H1 (cell line): ENCODE measurements around the gene SYF2. TPM values are rescaled to one million over a fixed set of nuclear protein-coding genes. Genes with fewer than 3 reads are reported as not detected.
"Not testable (repeated sequence)": the region's sequence is repeated elsewhere in the genome, so short reads cannot be mapped to it uniquely, and the experiment has no call there.

Source experiments
- CTCF ChIA-PET: fragments of 300-600 bp; sonication (Branson Sonifier 250); formaldehyde crosslinking; loops from one replicate; lab custom pipeline; 2021; ENCODE audit not compliant: partially characterized antibody; lab: Charles Lee
- POLR2A ChIA-PET: fragments of 300-600 bp; sonication (Branson Sonifier 250); formaldehyde crosslinking; loops from one replicate; lab custom pipeline; 2021; ENCODE audit warnings: inconsistent platforms; ENCODE audit not compliant: partially characterized antibody; lab: Charles Lee
- DNase-seq, 2 experiments: peaks; one replicate each; pipeline versions ENCODE4 v3.0.0 to v3.0.0-alpha.2; 2010 to 2022; ENCODE audit warnings: low spot score in 2 of 2, low read depth in 1 of 2, mixed read lengths in 1 of 2
- FAIRE-seq: peaks from 2 replicates; lab custom pipeline; 2011; peaks lifted over from hg19 to GRCh38; lab: Jason Lieb, UNC
- H2AFZ ChIP-seq: 2 replicates; pipeline ENCODE4 v1.8.1; 2012; ENCODE audit warnings: low read length, inconsistent platforms
- H2AK5ac ChIP-seq: 2 replicates; pipeline ENCODE4 v1.6.1; 2013; ENCODE audit warnings: low read depth, low read length
- H2BK120ac ChIP-seq: replicated peaks from 2 replicates; pipeline ENCODE3; 2013; ENCODE audit warnings: low read depth, low read length, inconsistent platforms
- H2BK12ac ChIP-seq: 2 replicates; pipeline ENCODE4 v1.6.1; 2013; ENCODE audit warnings: low read depth, low read length
- H2BK15ac ChIP-seq: 2 replicates; pipeline ENCODE4 v1.6.1; 2013; ENCODE audit warnings: low read length
- H2BK20ac ChIP-seq: 2 replicates; pipeline ENCODE4 v1.6.1; 2013; ENCODE audit warnings: low read length
- H2BK5ac ChIP-seq: 2 replicates; pipeline ENCODE4 v1.6.1; 2013; ENCODE audit warnings: low read depth, low read length
- H3K14ac ChIP-seq: 2 replicates; pipeline ENCODE4 v1.6.1; 2013; ENCODE audit warnings: inconsistent platforms; ENCODE audit not compliant: insufficient read length
- H3K18ac ChIP-seq: 2 replicates; pipeline ENCODE4 v1.6.1; 2013; ENCODE audit warnings: low read length; ENCODE audit errors: extremely low read depth
- H3K23ac ChIP-seq: 2 replicates; pipeline ENCODE4 v1.6.1; 2013; ENCODE audit warnings: inconsistent platforms; ENCODE audit not compliant: insufficient read length
- H3K23me2 ChIP-seq: 2 replicates; pipeline ENCODE4 v1.6.1; 2013; ENCODE audit warnings: low read depth, low read length
- H3K27ac ChIP-seq: 2 replicates; pipeline ENCODE4 v1.6.1; 2011; ENCODE audit warnings: low read depth, low read length, inconsistent platforms
- H3K27me3 ChIP-seq, 4 experiments: replicated peaks in 1 of 4; 1 replicate in 1 of 4; 2 replicates in 3 of 4; pipeline versions ENCODE4 v1.6.1 to v1.8.1; 2011 to 2013; ENCODE audit warnings: low read length in 3 of 4, mild to moderate bottlenecking in 3 of 4, inconsistent platforms in 2 of 4, mixed read lengths in 2 of 4, moderate library complexity in 1 of 4; ENCODE audit not compliant: control insufficient read depth in 3 of 4, insufficient read depth in 3 of 4; ENCODE audit errors: extremely low read depth in 1 of 4
- H3K36me3 ChIP-seq, 4 experiments: 2 replicates each; pipeline versions ENCODE4 v1.6.1 to v1.8.1; 2011 to 2013; ENCODE audit warnings: mild to moderate bottlenecking in 4 of 4, low read length in 3 of 4, moderate library complexity in 2 of 4, control low read depth in 1 of 4, inconsistent platforms in 1 of 4; ENCODE audit not compliant: insufficient read depth in 4 of 4, control insufficient read depth in 2 of 4
- H3K4ac ChIP-seq: replicated peaks from 2 replicates; pipeline ENCODE3; 2013; ENCODE audit warnings: low read length, low read depth, mixed read lengths, inconsistent platforms; ENCODE audit not compliant: insufficient read length
- H3K4me1 ChIP-seq, 4 experiments: replicated peaks in 1 of 4; 1 replicate in 1 of 4; 2 replicates in 3 of 4; pipeline versions ENCODE4 v1.6.1 to v1.8.1; 2011 to 2013; ENCODE audit warnings: low read length in 3 of 4, inconsistent platforms in 2 of 4, mixed read lengths in 1 of 4; ENCODE audit not compliant: insufficient read depth in 4 of 4, control insufficient read depth in 3 of 4
- H3K4me2 ChIP-seq, 2 experiments: 2 replicates each; pipeline versions ENCODE4 v1.6.1 to v1.8.1; 2011 to 2013; ENCODE audit warnings: low read depth in 2 of 2, low read length in 2 of 2, control low read depth in 1 of 2, inconsistent platforms in 1 of 2, mild to moderate bottlenecking in 1 of 2; ENCODE audit not compliant: insufficient read depth in 1 of 2
- H3K4me3 ChIP-seq, 4 experiments: fragments of 200-600, 300-600 bp in 1 of 4; sonication (generic), shearing (Covaris generic), sonication (Bioruptor Twin) in 1 of 4; 2 replicates each; pipeline versions ENCODE4 v1.5.1 to v1.8.1; 2011 to 2016; ENCODE audit warnings: low read length in 4 of 4, low read depth in 3 of 4, control low read depth in 2 of 4, inconsistent platforms in 2 of 4, mild to moderate bottlenecking in 2 of 4, mixed read lengths in 1 of 4, moderate library complexity in 1 of 4; ENCODE audit not compliant: insufficient read depth in 2 of 4; ENCODE audit errors: extremely low read depth in 1 of 4
- H3K56ac ChIP-seq: replicated peaks from 2 replicates; pipeline ENCODE3; 2013; ENCODE audit warnings: low read depth, mild to moderate bottlenecking, mixed read lengths, low read length, inconsistent platforms; ENCODE audit not compliant: insufficient read length
- H3K79me1 ChIP-seq: 2 replicates; pipeline ENCODE4 v1.6.1; 2013; ENCODE audit warnings: low read depth, low read length, control low read depth
- H3K79me2 ChIP-seq, 2 experiments: 2 replicates each; pipeline versions ENCODE4 v1.6.1 to v1.8.1; 2012 to 2013; ENCODE audit warnings: low read length in 2 of 2, mild to moderate bottlenecking in 2 of 2, inconsistent platforms in 1 of 2; ENCODE audit not compliant: insufficient read depth in 2 of 2, control insufficient read depth in 1 of 2
- H3K9ac ChIP-seq, 4 experiments: replicated peaks in 1 of 4; 1 replicate in 1 of 4; 2 replicates in 3 of 4; pipeline versions ENCODE4 v1.6.1 to v1.8.1; 2011 to 2013; ENCODE audit warnings: low read depth in 3 of 4, low read length in 3 of 4, control low read depth in 2 of 4, mild to moderate bottlenecking in 2 of 4, moderate library complexity in 2 of 4, inconsistent platforms in 1 of 4; ENCODE audit errors: extremely low read depth in 1 of 4
- H3K9me3 ChIP-seq, 2 experiments: 2 replicates each; pipeline versions ENCODE4 v1.6.1 to v1.8.1; 2012 to 2013; ENCODE audit warnings: mild to moderate bottlenecking in 2 of 2, moderate library complexity in 2 of 2, control low read depth in 1 of 2, inconsistent platforms in 1 of 2, low read depth in 1 of 2, low read length in 1 of 2, mixed read lengths in 1 of 2; ENCODE audit not compliant: insufficient read depth in 2 of 2
- H4K20me1 ChIP-seq, 2 experiments: replicated peaks in 1 of 2; 2 replicates each; pipeline versions ENCODE3 to v1.8.1; 2011 to 2013; ENCODE audit warnings: inconsistent platforms in 2 of 2, low read length in 2 of 2, mild to moderate bottlenecking in 1 of 2; ENCODE audit not compliant: insufficient read depth in 2 of 2, control insufficient read depth in 1 of 2
- H4K5ac ChIP-seq: 2 replicates; pipeline ENCODE4 v1.6.1; 2013; ENCODE audit warnings: low read length, low read depth, mixed read lengths, inconsistent platforms; ENCODE audit not compliant: insufficient read length
- H4K8ac ChIP-seq: 2 replicates; pipeline ENCODE4 v1.8.0; 2013; ENCODE audit warnings: mild to moderate bottlenecking, moderate library complexity, low read length, inconsistent platforms; ENCODE audit not compliant: insufficient read depth; ENCODE audit errors: extremely low read depth
- H4K91ac ChIP-seq: replicated peaks from 2 replicates; pipeline ENCODE3; 2013; ENCODE audit warnings: low read length, mixed read lengths, inconsistent platforms; ENCODE audit not compliant: insufficient read length
- WGBS, 2 experiments: shearing (Covaris generic) in 1 of 2; methylation state at CpG; one replicate each; pipeline versions ENCODE4 v1.1.6 to v1.1.7; 2013 to 2015; ENCODE audit warnings: low lambda C conversion rate in 2 of 2, mixed read lengths in 2 of 2, inconsistent platforms in 1 of 2, low coverage in 1 of 2, missing lambda C conversion rate in 1 of 2; ENCODE audit not compliant: insufficient replicate concordance in 2 of 2, insufficient coverage in 1 of 2, insufficient read length in 1 of 2; ENCODE audit errors: extremely low coverage in 1 of 2, missing lambda C conversion rate in 1 of 2; 5-methylcytosine and 5-hydroxymethylcytosine counted together
- polyA plus RNA-seq, 7 experiments: library from polyadenylated mRNA; depleted of rRNA in 3 of 7; stranded (reverse) in 5 of 7; unstranded in 2 of 7; fragments of >200 nt in 5 of 7; fragments of 200-250 nt in 2 of 7; gene quantifications; 1 replicate in 5 of 7; 2 replicates in 1 of 7; 4 replicates in 1 of 7; pipeline versions ENCODE4 v1.2.1 to v1.2.3, GENCODE V29; 2011 to 2013; ENCODE audit warnings: missing spikeins in 2 of 7, mixed read lengths in 2 of 7
- total RNA-seq: library from RNA; stranded (reverse); fragmentation: NEBNext Ultra II Directional; extraction: Animal tissue kit (Norgen Biotek cat#: 25700); gene quantifications from 2 replicates; pipeline ENCODE4 v1.2.1, GENCODE V29; 2021

SYF2 gene
- total and polyA plus RNA-seq, 2 of the 8 experiments (the other 6 are each of a cell fraction or from before 2014, with no cell fraction given): 7.5 to 33.0 TPM

DNA sequence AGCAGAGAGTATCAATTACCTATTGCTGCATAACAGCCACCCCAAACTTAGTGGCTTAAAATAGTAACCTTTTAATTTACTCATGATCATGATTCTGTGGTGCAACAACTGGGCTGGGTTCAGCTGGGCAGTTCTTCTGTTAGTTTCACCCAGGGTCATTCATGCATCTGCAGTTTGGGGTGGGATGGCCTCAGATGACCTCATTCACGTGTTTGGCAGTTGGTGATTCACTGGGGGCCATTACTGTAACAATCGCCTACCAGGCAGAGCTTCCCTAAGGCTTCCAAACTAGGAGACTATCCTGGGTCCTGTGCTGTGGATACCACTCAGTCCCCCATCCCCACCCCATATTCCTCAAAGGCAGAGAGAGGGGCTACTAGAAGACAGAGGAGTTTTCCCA is 46.1 kb upstream of the SYF2 start:
- DNase-seq, H3K4me2 ChIP-seq, H3K14ac ChIP-seq, H3K4ac ChIP-seq, H3K9ac ChIP-seq, H4K8ac ChIP-seq, H2AFZ ChIP-seq, H3K9me3 ChIP-seq, H3K18ac ChIP-seq, POLR2A ChIA-PET, H2AK5ac ChIP-seq, H3K23ac ChIP-seq, H3K27me3 ChIP-seq, H4K20me1 ChIP-seq, H2BK20ac ChIP-seq, H3K79me2 ChIP-seq, H3K36me3 ChIP-seq, H2BK5ac ChIP-seq, H3K4me3 ChIP-seq, H4K5ac ChIP-seq, H2BK12ac ChIP-seq, H3K79me1 ChIP-seq, H4K91ac ChIP-seq, H2BK15ac ChIP-seq, H3K27ac ChIP-seq, H3K23me2 ChIP-seq, H3K56ac ChIP-seq, H2BK120ac ChIP-seq, H3K4me1 ChIP-seq: not testable (repeated sequence)
- peak; percentile 69 for FAIRE-seq
- 78% methylated on average over 2 of the region's 2 CpGs; no CpG with 5 or more reads in 1 of the 2 experiments for WGBS, 2 experiments
- CTCF ChIA-PET: interaction anchor here (0.8 kb wide), 1 partner anchor 11 kb away, joined by 3 read pairs; no protein-coding TSS in a partner anchor

DNA sequence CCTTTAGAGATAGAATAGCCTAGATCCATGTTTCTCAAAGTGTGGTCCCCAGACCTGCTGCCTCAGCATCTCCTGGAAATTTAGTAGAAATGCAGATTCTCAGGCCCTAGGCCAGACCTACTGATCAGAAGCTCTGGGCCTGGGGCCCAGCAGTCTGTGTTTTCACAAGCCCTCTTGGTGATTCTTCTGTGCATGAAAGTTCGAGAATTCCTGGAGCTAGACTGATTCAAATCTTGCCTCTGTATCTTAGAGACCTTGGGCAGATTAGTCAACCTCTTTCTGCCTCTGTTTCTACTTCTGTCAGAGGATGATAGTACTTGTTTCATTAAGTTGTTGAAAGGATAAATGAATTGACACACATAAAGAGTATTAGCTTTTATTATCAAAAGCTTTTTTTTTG is 45.0 kb upstream of the SYF2 start:
- H3K4ac ChIP-seq, DNase-seq, H2BK5ac ChIP-seq, H3K23ac ChIP-seq, H3K4me3 ChIP-seq, H3K79me2 ChIP-seq, H3K4me1 ChIP-seq, H3K18ac ChIP-seq, H3K27me3 ChIP-seq, H4K5ac ChIP-seq, H3K23me2 ChIP-seq, H2BK12ac ChIP-seq, H3K79me1 ChIP-seq, H3K36me3 ChIP-seq, H3K56ac ChIP-seq, H3K27ac ChIP-seq, H4K8ac ChIP-seq, H2BK15ac ChIP-seq, H4K20me1 ChIP-seq, H2AK5ac ChIP-seq, H2BK120ac ChIP-seq, H2AFZ ChIP-seq, H3K9ac ChIP-seq, H4K91ac ChIP-seq, CTCF ChIA-PET, H3K14ac ChIP-seq, H3K4me2 ChIP-seq, H3K9me3 ChIP-seq, H2BK20ac ChIP-seq: not testable (repeated sequence)
- peak; percentile 81 for FAIRE-seq
- WGBS, 2 experiments: 81% methylated on average over 1 of the region's 1 CpG; no CpG with 5 or more reads in 1 of the 2 experiments
- POLR2A ChIA-PET: interaction anchor here (1.3 kb wide), 1 partner anchor 30 kb away, joined by 3 read pairs; the partner anchor contains the start of gene RSRP1
